Osteoblast (primary cell): ENCODE measurements around the gene UTS2. TPM values are rescaled to one million over a fixed set of nuclear protein-coding genes. Genes with fewer than 3 reads are reported as not detected.

Source experiments
- DNase-seq: peaks from one replicate; pipeline ENCODE4 v3.0.0; 2011; ENCODE audit warnings: low spot score, mixed read lengths; ENCODE audit not compliant: insufficient read length; ENCODE audit errors: missing footprints
- H2AFZ ChIP-seq: 2 replicates; pipeline ENCODE4 v1.6.0; 2011; ENCODE audit warnings: mild to moderate bottlenecking, low read length
- H3K27ac ChIP-seq: 2 replicates; pipeline ENCODE4 v1.5.1; 2011; ENCODE audit warnings: mild to moderate bottlenecking, low read depth, low read length, moderate library complexity
- H3K27me3 ChIP-seq: 2 replicates; pipeline ENCODE4 v1.6.0; 2012; ENCODE audit warnings: mild to moderate bottlenecking, control low read depth, inconsistent platforms, low read length, moderate library complexity; ENCODE audit not compliant: insufficient read depth
- H3K36me3 ChIP-seq: 2 replicates; pipeline ENCODE4 v1.5.1; 2011; ENCODE audit warnings: mild to moderate bottlenecking, low read length, control low read depth, moderate library complexity; ENCODE audit not compliant: insufficient read depth
- H3K4me1 ChIP-seq: 2 replicates; pipeline ENCODE4 v1.5.1; 2011; ENCODE audit warnings: mild to moderate bottlenecking, low read length, control low read depth, moderate library complexity; ENCODE audit not compliant: insufficient read depth
- H3K4me2 ChIP-seq: 2 replicates; pipeline ENCODE4 v1.6.0; 2011; ENCODE audit warnings: mild to moderate bottlenecking, low read length; ENCODE audit not compliant: insufficient read depth
- H3K4me3 ChIP-seq: fragments of 200-600 bp; sonication (generic); 3 replicates; pipeline ENCODE4 v1.5.1; 2012; ENCODE audit warnings: mild to moderate bottlenecking, low read length, inconsistent platforms; ENCODE audit not compliant: insufficient read depth
- H3K79me2 ChIP-seq: 2 replicates; pipeline ENCODE4 v1.6.0; 2012; ENCODE audit warnings: mild to moderate bottlenecking, low read length, control low read depth, inconsistent platforms; ENCODE audit not compliant: insufficient read depth
- H3K9me3 ChIP-seq: 2 replicates; pipeline ENCODE4 v1.5.1; 2011; ENCODE audit warnings: low read depth, low read length, control low read depth
- H4K20me1 ChIP-seq: 2 replicates; pipeline ENCODE4 v1.6.0; 2012; ENCODE audit warnings: mild to moderate bottlenecking, low read length, control low read depth; ENCODE audit not compliant: insufficient read depth
- CTCF ChIP-seq: IDR thresholded peaks from 2 replicates; pipeline ENCODE4 v1.5.1; 2011; ENCODE audit warnings: mild to moderate bottlenecking, low read depth, low read length, moderate library complexity; ENCODE audit errors: extremely low read depth
- total RNA-seq: library from RNA; depleted of rRNA; stranded (reverse); fragments of >200 nt; gene quantifications from 2 replicates; pipeline ENCODE4 v1.2.3, GENCODE V29; 2012

The UTS2 gene
- total RNA-seq, 1 donor = under 0.01 TPM

GRCh38 chr1:7813677-7814373 lies 39.0 kb downstream of the UTS2 start:
- H3K36me3 ChIP-seq = peaks cover 25% of the 10 kb centered on the region
- DNase-seq = no peak
- H3K27me3 ChIP-seq = no peaks in the 10 kb centered on the region
- no peak overlapping the region for H3K27ac ChIP-seq
- no peaks in the 10 kb centered on the region for H3K9me3 ChIP-seq
- H3K4me2 ChIP-seq = no peak overlapping the region
- no peak overlapping the region for H3K4me3 ChIP-seq
- TF ChIP-seq CTCF = no peak
- H3K79me2 ChIP-seq = no peaks in the 10 kb centered on the region
- peaks cover 7% of the 10 kb centered on the region for H3K4me1 ChIP-seq
- H2AFZ ChIP-seq = no peak overlapping the region
- no peaks in the 10 kb centered on the region for H4K20me1 ChIP-seq

- H3K4me3 ChIP-seq = no peak overlapping the region
- H3K27me3 ChIP-seq = no peaks in the 10 kb centered on the region
- H3K9me3 ChIP-seq = no peaks in the 10 kb centered on the region
- H3K27ac ChIP-seq = no peak overlapping the region
- H3K4me1 ChIP-seq = peaks cover 7% of the 10 kb centered on the region
- no peaks in the 10 kb centered on the region for H3K79me2 ChIP-seq
- H4K20me1 ChIP-seq = no peaks in the 10 kb centered on the region
- no peak for DNase-seq
- H2AFZ ChIP-seq = no peak overlapping the region
- H3K4me2 ChIP-seq = no peak overlapping the region
- peaks cover 30% of the 10 kb centered on the region for H3K36me3 ChIP-seq
- no peak for TF ChIP-seq CTCF
These were observed 41.4 kb downstream of the UTS2 start for GRCh38 chr1:7811476-7811875.

GRCh38 chr1:7810395-7810794 lies 42.5 kb downstream of the UTS2 start:
- DNase-seq = peak; percentile 93
- peak overlapping the region; percentile 7 for H3K27ac ChIP-seq
- H3K4me1 ChIP-seq = peaks cover 7% of the 10 kb centered on the region
- H3K27me3 ChIP-seq = no peaks in the 10 kb centered on the region
- no peak overlapping the region for H3K4me2 ChIP-seq
- H3K9me3 ChIP-seq = no peaks in the 10 kb centered on the region
- no peak overlapping the region for H3K4me3 ChIP-seq
- no peak for TF ChIP-seq CTCF
- peaks cover 30% of the 10 kb centered on the region for H3K36me3 ChIP-seq
- no peak overlapping the region for H2AFZ ChIP-seq
- H4K20me1 ChIP-seq = no peaks in the 10 kb centered on the region
- H3K79me2 ChIP-seq = no peaks in the 10 kb centered on the region

GRCh38 chr1:7809742-7810141 lies 43.1 kb downstream of the UTS2 start:
- Histone ChIP-seq H4K20me1 (no peaks in the 10 kb centered on the region), H3K27ac (no peak overlapping the region), H3K9me3 (no peaks in the 10 kb centered on the region), H3K36me3 (peaks cover 30% of the 10 kb centered on the region), H3K27me3 (no peaks in the 10 kb centered on the region), H3K4me3 (no peak overlapping the region), H3K4me2 (no peak overlapping the region), H2AFZ (no peak overlapping the region), H3K4me1 (peaks cover 7% of the 10 kb centered on the region), H3K79me2 (no peaks in the 10 kb centered on the region)
- DNase-seq = no peak
- no peak for TF ChIP-seq CTCF
